WTC11 (cell line): ENCODE data around the gene PAM. TPM values are rescaled to one million over a fixed set of nuclear protein-coding genes. Genes with fewer than 3 reads are reported as not detected.

Source experiments
- ATAC-seq: fragments of 200-7000 bp; cut with Tn5 transposase; 2 replicates; pipeline ENCODE4 v1.10.0; 2021; ENCODE audit warnings: mild to moderate bottlenecking, moderate library complexity
- CTCF ChIA-PET: fragments of 300-600 bp; sonication (Branson Sonifier 250); formaldehyde crosslinking; loops from one replicate; lab custom pipeline; 2021; ENCODE audit warnings: antibody characterized with exemption; lab: Charles Lee
- POLR2A ChIA-PET: fragments of 350-600 bp; sonication (Branson Sonifier 250); formaldehyde crosslinking; loops from one replicate; lab custom pipeline; 2021; ENCODE audit warnings: antibody characterized with exemption; lab: Charles Lee
- DNase-seq: peaks from one replicate; pipeline ENCODE4 v3.0.0; 2021; ENCODE audit warnings: low spot score
- H3K27ac Mint-ChIP-seq: 2 replicates; pipeline ENCODE4 v1.8.0; 2021; ENCODE audit warnings: mixed read lengths
- H3K27me3 Mint-ChIP-seq: 2 replicates; pipeline ENCODE4 v1.8.0; 2021; ENCODE audit warnings: low read depth, mild to moderate bottlenecking, moderate library complexity, mixed read lengths
- H3K36me3 Mint-ChIP-seq: 2 replicates; pipeline ENCODE4 v1.8.0; 2021; ENCODE audit warnings: mixed read lengths
- H3K4me1 Mint-ChIP-seq: 2 replicates; pipeline ENCODE4 v1.8.0; 2022; ENCODE audit warnings: mixed read lengths
- H3K4me3 Mint-ChIP-seq: 2 replicates; pipeline ENCODE4 v1.8.0; 2021; ENCODE audit warnings: mild to moderate bottlenecking, moderate library complexity, mixed read lengths
- H3K9me3 Mint-ChIP-seq: 2 replicates; pipeline ENCODE4 v1.8.0; 2021; ENCODE audit warnings: mixed read lengths
- ATF1 ChIP-seq: sonication (generic); formaldehyde crosslinking; IDR thresholded peaks from 2 replicates; pipeline ENCODE4 v1.8.1; 2023; ENCODE audit warnings: mild to moderate bottlenecking, moderate library complexity, missing genetic modification reagents
- EMX1 ChIP-seq: fragments of 250-450 bp; sonication (Bioruptor Pico); IDR thresholded peaks from 2 replicates; pipeline ENCODE4 v1.8.0; 2021; ENCODE audit warnings: mild to moderate bottlenecking
- ETV6 ChIP-seq: sonication (generic); formaldehyde crosslinking; IDR thresholded peaks from 2 replicates; pipeline ENCODE4 v1.8.1; 2022; ENCODE audit warnings: mild to moderate bottlenecking, missing genetic modification reagents
- FOXP1 ChIP-seq: sonication (generic); formaldehyde crosslinking; IDR thresholded peaks from 2 replicates; pipeline ENCODE4 v1.8.0; 2022; ENCODE audit warnings: missing genetic modification reagents, mild to moderate bottlenecking, moderate library complexity, borderline replicate concordance
- MLX ChIP-seq: sonication (generic); formaldehyde crosslinking; IDR thresholded peaks from 2 replicates; pipeline ENCODE4 v1.8.1; 2023; ENCODE audit warnings: mild to moderate bottlenecking, missing genetic modification reagents, moderate library complexity
- MYBL2 ChIP-seq: sonication (generic); formaldehyde crosslinking; IDR thresholded peaks from 2 replicates; pipeline ENCODE4 v1.8.1; 2023; ENCODE audit warnings: mild to moderate bottlenecking, moderate library complexity, missing genetic modification reagents
- NR2C2 ChIP-seq: sonication (generic); formaldehyde crosslinking; IDR thresholded peaks from 2 replicates; pipeline ENCODE4 v1.8.0; 2022; ENCODE audit warnings: mild to moderate bottlenecking, missing genetic modification reagents
- NR3C1 ChIP-seq: sonication (generic); formaldehyde crosslinking; conservative IDR thresholded peaks from 2 replicates; pipeline ENCODE4 v1.8.1; 2023; ENCODE audit warnings: low read depth, mild to moderate bottlenecking, missing genetic modification reagents
- ZNF263 ChIP-seq: sonication (generic); formaldehyde crosslinking; IDR thresholded peaks from 2 replicates; pipeline ENCODE4 v1.8.1; 2022; ENCODE audit warnings: low read depth, mild to moderate bottlenecking, moderate library complexity, missing genetic modification reagents
- ZNF281 ChIP-seq: sonication (generic); formaldehyde crosslinking; IDR thresholded peaks from 2 replicates; pipeline ENCODE4 v1.8.0; 2023; ENCODE audit warnings: mild to moderate bottlenecking, missing genetic modification reagents
- ZNF416 ChIP-seq: fragments of 250-450 bp; sonication (Bioruptor Pico); IDR thresholded peaks from 2 replicates; pipeline ENCODE4 v1.9.0; 2021; ENCODE audit warnings: mild to moderate bottlenecking, inconsistent platforms
- ZNF423 ChIP-seq: fragments of 250-450 bp; sonication (Bioruptor Pico); IDR thresholded peaks from 2 replicates; pipeline ENCODE4 v2.1.2; 2022; ENCODE audit warnings: mild to moderate bottlenecking, moderate library complexity
- ZNF512 ChIP-seq: sonication (generic); formaldehyde crosslinking; IDR thresholded peaks from 2 replicates; pipeline ENCODE4 v1.8.1; 2022; ENCODE audit warnings: missing genetic modification reagents, borderline replicate concordance
- ZNF532 ChIP-seq: fragments of 250-450 bp; sonication (Bioruptor Pico); IDR thresholded peaks from 2 replicates; pipeline ENCODE4 v1.9.0; 2021; ENCODE audit warnings: mild to moderate bottlenecking, borderline replicate concordance
- ZNF671 ChIP-seq: fragments of 250-450 bp; sonication (Bioruptor Pico); IDR thresholded peaks from 2 replicates; pipeline ENCODE4 v1.8.0; 2021; ENCODE audit warnings: mild to moderate bottlenecking
- total RNA-seq: library from RNA; stranded (reverse); gene quantifications from 3 replicates; pipeline ENCODE4 v1.2.3, GENCODE V29; 2021

PAM gene
- total RNA-seq, 1 experiment from 2014 or later: 52.3 TPM

- H3K27ac Mint-ChIP-seq: peak overlapping the region; percentile 71
- H3K27me3 Mint-ChIP-seq: no peaks in the 10 kb centered on the region
- no peak for ATAC-seq
- DNase-seq: no peak
- H3K36me3 Mint-ChIP-seq: no peaks in the 10 kb centered on the region
- no peak overlapping the region for H3K4me3 Mint-ChIP-seq
- peaks cover 79% of the 10 kb centered on the region for H3K4me1 Mint-ChIP-seq
- POLR2A ChIA-PET: no interaction called here
- H3K9me3 Mint-ChIP-seq: no peaks in the 10 kb centered on the region
- CTCF ChIA-PET: no interaction called here
- TF ChIP-seq MYBL2 (CRISPR knock-in tag): no peak
- no peak for TF ChIP-seq ZNF512 (CRISPR knock-in tag)
- no peak for TF ChIP-seq ZNF263 (CRISPR knock-in tag)
These were observed 41.4 kb downstream of the PAM start for GRCh38 chr5:102796498-102796897.

GRCh38 chr5:102797322-102797884, 42.3 kb downstream of the PAM start:
- POLR2A ChIA-PET: no interaction called here
- CTCF ChIA-PET: no interaction called here
- no peaks in the 10 kb centered on the region for H3K36me3 Mint-ChIP-seq
- H3K4me1 Mint-ChIP-seq: peaks cover 70% of the 10 kb centered on the region
- no peak for TF ChIP-seq ETV6
- no peak for TF ChIP-seq ZNF532 (CRISPR knock-in tag)
- TF ChIP-seq MLX: no peak
- no peak for TF ChIP-seq FOXP1 (CRISPR knock-in tag)
- DNase-seq (no peak), ATAC-seq (no peak)
- no peaks in the 10 kb centered on the region for H3K9me3 Mint-ChIP-seq
- H3K27me3 Mint-ChIP-seq: no peaks in the 10 kb centered on the region
- no peak overlapping the region for H3K27ac Mint-ChIP-seq
- no peak overlapping the region for H3K4me3 Mint-ChIP-seq

- ATAC-seq (no peak), DNase-seq (no peak)
- Mint-ChIP-seq H3K4me1 (peaks cover 71% of the 10 kb centered on the region), H3K4me3 (no peak overlapping the region), H3K9me3 (no peaks in the 10 kb centered on the region), H3K27ac (no peak overlapping the region), H3K27me3 (no peaks in the 10 kb centered on the region), H3K36me3 (no peaks in the 10 kb centered on the region)
- POLR2A ChIA-PET: no interaction called here
- CTCF ChIA-PET: no interaction called here
- TF ChIP-seq ATF1 (CRISPR knock-in tag) (no peak), ZNF416 (CRISPR knock-in tag) (no peak), ZNF423 (CRISPR knock-in tag) (no peak), NR2C2 (CRISPR knock-in tag) (no peak), ZNF671 (no peak), NR3C1 (CRISPR knock-in tag) (no peak), ZNF281 (CRISPR knock-in tag) (no peak), ZNF532 (CRISPR knock-in tag) (no peak), ZNF512 (CRISPR knock-in tag) (no peak), EMX1 (no peak)
These were observed 43.1 kb downstream of the PAM start for GRCh38 chr5:102798104-102798785.
